Chondrocyte (in vitro differentiated cells): ENCODE results near the gene NFATC3. TPM values are rescaled to one million over a fixed set of nuclear protein-coding genes. Genes with fewer than 3 reads are reported as not detected.

ENCODE experiments used
- DNase-seq: peaks from one replicate; pipeline ENCODE4 v3.0.0; 2021; ENCODE audit warnings: mixed read lengths, low spot score
- H3K27ac Mint-ChIP-seq: one replicate; pipeline ENCODE4 v1.8.0; 2021; ENCODE audit warnings: mild to moderate bottlenecking, moderate library complexity, mixed read lengths; ENCODE audit not compliant: unreplicated experiment
- H3K27me3 Mint-ChIP-seq: 2 replicates; pipeline ENCODE4 v1.8.0; 2021; ENCODE audit warnings: low read depth, mixed read lengths
- H3K36me3 Mint-ChIP-seq: 2 replicates; pipeline ENCODE4 v1.8.0; 2021; ENCODE audit warnings: low read depth, mixed read lengths
- H3K4me1 Mint-ChIP-seq: 2 replicates; pipeline ENCODE4 v1.8.0; 2021; ENCODE audit warnings: low read depth, mild to moderate bottlenecking, mixed read lengths
- H3K4me3 Mint-ChIP-seq: one replicate; pipeline ENCODE4 v1.8.0; 2021; ENCODE audit warnings: mild to moderate bottlenecking, moderate library complexity, mixed read lengths; ENCODE audit not compliant: unreplicated experiment
- H3K9me3 Mint-ChIP-seq: 2 replicates; pipeline ENCODE4 v1.8.0; 2021; ENCODE audit warnings: low read depth, mixed read lengths
- total RNA-seq: library from RNA; stranded (reverse); gene quantifications from 3 replicates; pipeline ENCODE4 v1.2.1, GENCODE V29; 2021
- TF ChIP-seq, protein P1 (sequence below): fragments of 200-600 bp; sonication (generic); IDR thresholded peaks from 2 replicates; pipeline ENCODE4 v1.5.0; 2021; ENCODE audit warnings: antibody characterized with exemption, mild to moderate bottlenecking, moderate library complexity

NFATC3 gene
- total RNA-seq, 1 donor from 2014 or later = 37.7 TPM

DNA sequence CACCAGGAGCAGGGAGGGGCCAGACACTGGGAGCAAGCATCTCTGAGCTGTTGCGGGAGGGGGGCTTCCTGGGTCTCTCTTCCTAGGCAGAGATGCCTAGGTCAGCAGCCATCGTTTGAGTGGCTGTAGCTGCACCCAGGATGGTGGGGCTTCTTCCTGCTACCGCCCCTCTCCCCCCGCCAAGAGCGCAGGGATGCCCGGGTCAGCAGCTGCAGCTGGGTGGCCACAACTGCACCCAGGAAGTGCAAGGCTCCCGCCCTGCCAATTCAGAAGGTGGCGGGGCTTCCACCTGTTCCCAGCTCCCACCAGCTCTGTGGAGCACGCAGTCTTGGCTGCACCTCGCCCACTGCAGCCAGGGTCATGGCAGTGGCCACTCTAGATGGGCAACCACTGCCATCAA lies 103.0 kb downstream of the NFATC3 start:
- Mint-ChIP-seq H3K27ac (no peak overlapping the region), H3K27me3 (no peaks in the 10 kb centered on the region), H3K4me3 (no peak overlapping the region), H3K36me3 (peaks cover 29% of the 10 kb centered on the region), H3K9me3 (peaks cover 3% of the 10 kb centered on the region), H3K4me1 (no peaks in the 10 kb centered on the region)
- DNase-seq = no peak
- TF ChIP-seq, protein P1, sequence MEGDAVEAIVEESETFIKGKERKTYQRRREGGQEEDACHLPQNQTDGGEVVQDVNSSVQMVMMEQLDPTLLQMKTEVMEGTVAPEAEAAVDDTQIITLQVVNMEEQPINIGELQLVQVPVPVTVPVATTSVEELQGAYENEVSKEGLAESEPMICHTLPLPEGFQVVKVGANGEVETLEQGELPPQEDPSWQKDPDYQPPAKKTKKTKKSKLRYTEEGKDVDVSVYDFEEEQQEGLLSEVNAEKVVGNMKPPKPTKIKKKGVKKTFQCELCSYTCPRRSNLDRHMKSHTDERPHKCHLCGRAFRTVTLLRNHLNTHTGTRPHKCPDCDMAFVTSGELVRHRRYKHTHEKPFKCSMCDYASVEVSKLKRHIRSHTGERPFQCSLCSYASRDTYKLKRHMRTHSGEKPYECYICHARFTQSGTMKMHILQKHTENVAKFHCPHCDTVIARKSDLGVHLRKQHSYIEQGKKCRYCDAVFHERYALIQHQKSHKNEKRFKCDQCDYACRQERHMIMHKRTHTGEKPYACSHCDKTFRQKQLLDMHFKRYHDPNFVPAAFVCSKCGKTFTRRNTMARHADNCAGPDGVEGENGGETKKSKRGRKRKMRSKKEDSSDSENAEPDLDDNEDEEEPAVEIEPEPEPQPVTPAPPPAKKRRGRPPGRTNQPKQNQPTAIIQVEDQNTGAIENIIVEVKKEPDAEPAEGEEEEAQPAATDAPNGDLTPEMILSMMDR = no peak

DNA sequence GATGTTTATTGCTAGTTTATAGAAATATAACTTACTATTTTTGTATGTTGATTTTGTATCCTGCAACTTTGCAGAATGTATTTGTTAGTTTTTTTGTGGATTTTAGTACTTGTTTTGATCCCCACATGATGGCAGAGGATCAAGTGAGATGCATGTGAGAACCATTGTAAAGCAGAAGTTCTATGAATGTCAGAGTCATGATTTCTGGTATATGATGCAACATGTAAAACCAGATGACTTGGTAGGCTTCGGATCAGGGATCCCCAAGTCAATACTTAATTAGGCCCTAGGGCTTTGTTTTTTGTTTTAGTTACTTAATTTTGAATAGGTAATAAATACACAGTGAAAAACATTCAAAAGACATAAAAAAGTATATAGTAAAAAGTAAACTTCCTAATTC lies 104.9 kb downstream of the NFATC3 start:
- H3K4me1 Mint-ChIP-seq = no peaks in the 10 kb centered on the region
- peaks cover 3% of the 10 kb centered on the region for H3K9me3 Mint-ChIP-seq
- no peaks in the 10 kb centered on the region for H3K27me3 Mint-ChIP-seq
- H3K27ac Mint-ChIP-seq = no peak overlapping the region
- DNase-seq = no peak
- no peak overlapping the region for H3K4me3 Mint-ChIP-seq
- TF ChIP-seq, protein P1 = no peak
- H3K36me3 Mint-ChIP-seq = peaks cover 23% of the 10 kb centered on the region

DNA sequence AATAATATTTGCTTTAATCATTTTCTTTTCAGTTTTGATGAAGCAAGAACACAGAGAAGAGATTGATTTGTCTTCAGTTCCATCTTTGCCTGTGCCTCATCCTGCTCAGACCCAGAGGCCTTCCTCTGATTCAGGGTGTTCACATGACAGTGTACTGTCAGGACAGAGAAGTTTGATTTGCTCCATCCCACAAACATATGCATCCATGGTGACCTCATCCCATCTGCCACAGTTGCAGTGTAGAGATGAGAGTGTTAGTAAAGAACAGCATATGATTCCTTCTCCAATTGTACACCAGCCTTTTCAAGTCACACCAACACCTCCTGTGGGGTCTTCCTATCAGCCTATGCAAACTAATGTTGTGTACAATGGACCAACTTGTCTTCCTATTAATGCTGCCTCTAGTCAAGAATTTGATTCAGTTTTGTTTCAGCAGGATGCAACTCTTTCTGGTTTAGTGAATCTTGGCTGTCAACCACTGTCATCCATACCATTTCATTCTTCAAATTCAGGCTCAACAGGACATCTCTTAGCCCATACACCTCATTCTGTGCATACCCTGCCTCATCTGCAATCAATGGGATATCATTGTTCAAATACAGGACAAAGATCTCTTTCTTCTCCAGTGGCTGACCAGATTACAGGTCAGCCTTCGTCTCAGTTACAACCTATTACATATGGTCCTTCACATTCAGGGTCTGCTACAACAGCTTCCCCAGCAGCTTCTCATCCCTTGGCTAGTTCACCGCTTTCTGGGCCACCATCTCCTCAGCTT lies 105.8 kb downstream of the NFATC3 start:
- no peak overlapping the region for H3K4me3 Mint-ChIP-seq
- H3K9me3 Mint-ChIP-seq = peaks cover 3% of the 10 kb centered on the region
- no peak overlapping the region for H3K27ac Mint-ChIP-seq
- DNase-seq = no peak
- TF ChIP-seq, protein P1 = no peak
- peaks cover 21% of the 10 kb centered on the region for H3K36me3 Mint-ChIP-seq
- H3K4me1 Mint-ChIP-seq = no peaks in the 10 kb centered on the region
- no peaks in the 10 kb centered on the region for H3K27me3 Mint-ChIP-seq

DNA sequence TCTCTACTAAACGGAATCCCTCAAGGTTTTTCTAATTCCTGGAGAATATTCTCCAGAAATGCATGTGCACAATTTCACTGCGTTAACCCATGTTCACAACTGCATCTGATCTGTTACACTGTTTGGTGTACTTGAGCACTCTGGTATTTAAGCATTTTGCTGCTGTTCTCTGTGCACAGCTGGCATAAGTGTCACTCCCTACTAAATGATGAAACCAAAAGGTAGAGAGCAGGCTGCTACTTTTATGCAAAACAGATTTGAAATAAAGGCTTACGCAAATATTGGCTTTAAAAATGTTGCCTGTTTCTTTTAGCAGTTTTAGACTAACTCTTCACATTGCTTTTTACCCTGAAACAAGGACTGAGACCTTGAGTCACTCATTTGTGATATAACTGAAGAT lies 109.1 kb downstream of the NFATC3 start:
- TF ChIP-seq, protein P1 = no peak
- H3K4me3 Mint-ChIP-seq = no peak overlapping the region
- H3K27me3 Mint-ChIP-seq = no peaks in the 10 kb centered on the region
- H3K36me3 Mint-ChIP-seq = peaks cover 14% of the 10 kb centered on the region
- no peak overlapping the region for H3K27ac Mint-ChIP-seq
- no peaks in the 10 kb centered on the region for H3K9me3 Mint-ChIP-seq
- no peaks in the 10 kb centered on the region for H3K4me1 Mint-ChIP-seq
- DNase-seq = no peak

DNA sequence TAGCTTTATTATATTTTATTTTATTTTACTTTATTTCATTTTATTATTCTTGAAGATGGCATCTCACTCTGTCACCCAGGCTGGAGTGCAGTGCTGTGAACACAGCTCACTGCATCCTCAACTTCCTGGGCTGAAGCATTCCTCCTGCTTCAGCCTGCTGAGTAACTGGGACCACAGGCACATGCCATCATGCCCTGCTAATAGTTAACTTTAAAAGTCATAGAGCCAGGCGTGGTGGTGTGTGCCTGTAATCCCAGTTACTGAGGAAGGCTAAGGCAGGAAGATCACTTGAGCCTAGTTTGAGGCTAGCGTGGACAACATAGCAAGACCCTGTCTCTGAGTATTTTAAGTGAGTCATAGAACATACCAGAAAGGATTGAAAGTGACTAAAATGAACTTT lies 112.1 kb downstream of the NFATC3 start:
- H3K4me3 Mint-ChIP-seq = no peak overlapping the region
- peaks cover 4% of the 10 kb centered on the region for H3K36me3 Mint-ChIP-seq
- no peaks in the 10 kb centered on the region for H3K27me3 Mint-ChIP-seq
- TF ChIP-seq, protein P1 = no peak
- H3K27ac Mint-ChIP-seq = no peak overlapping the region
- H3K4me1 Mint-ChIP-seq = peaks cover 17% of the 10 kb centered on the region
- no peak for DNase-seq
- H3K9me3 Mint-ChIP-seq = no peaks in the 10 kb centered on the region
